DND-41 (cell line): ENCODE results near the gene ZNF783.
A peak's percentile ranks its signal among the peaks of the same experiment; 100 is the strongest.

Source experiments
- ATAC-seq: fragments of 200-7000 bp; cut with Tn5 transposase; 3 replicates; pipeline ENCODE4 v1.9.1; 2021; ENCODE audit warnings: low read depth; ENCODE audit not compliant: insufficient read depth
- DNase-seq: peaks from one replicate; pipeline ENCODE4 v3.0.0-alpha.2; 2020
- H2AFZ ChIP-seq: 2 replicates; pipeline ENCODE4 v1.6.0; 2012; ENCODE audit warnings: low read depth, low read length
- H3K27ac ChIP-seq: 2 replicates; pipeline ENCODE4 v1.5.1; 2012; ENCODE audit warnings: low read length, inconsistent platforms
- H3K27me3 ChIP-seq: fragments of 200-600 bp; sonication (generic); 2 replicates; pipeline ENCODE4 v1.6.0; 2012; ENCODE audit warnings: low read length, mild to moderate bottlenecking, inconsistent platforms; ENCODE audit not compliant: insufficient read depth, poor library complexity
- H3K36me3 ChIP-seq: 2 replicates; pipeline ENCODE4 v1.5.1; 2012; ENCODE audit warnings: low read length, inconsistent platforms; ENCODE audit not compliant: insufficient read depth
- H3K4me1 ChIP-seq: 2 replicates; pipeline ENCODE4 v1.5.1; 2012; ENCODE audit warnings: mild to moderate bottlenecking, low read length; ENCODE audit not compliant: insufficient read depth
- H3K4me2 ChIP-seq: 2 replicates; pipeline ENCODE4 v1.6.0; 2012; ENCODE audit warnings: mild to moderate bottlenecking, moderate library complexity, low read length, inconsistent platforms; ENCODE audit not compliant: insufficient read depth
- H3K4me3 ChIP-seq, 2 experiments: fragments of 200-600 bp in 1 of 2; shearing (Covaris generic) in 1 of 2; 2 replicates each; pipeline ENCODE4 v1.5.1; 2012 to 2016; ENCODE audit warnings: inconsistent platforms in 2 of 2, low read length in 2 of 2, mild to moderate bottlenecking in 2 of 2, low read depth in 1 of 2, moderate library complexity in 1 of 2
- H3K79me2 ChIP-seq: 2 replicates; pipeline ENCODE4 v1.6.0; 2012; ENCODE audit warnings: low read length, inconsistent platforms; ENCODE audit not compliant: insufficient read depth
- H3K9ac ChIP-seq: 2 replicates; pipeline ENCODE4 v1.6.0; 2012; ENCODE audit warnings: low read depth, mild to moderate bottlenecking, inconsistent platforms, low read length, moderate library complexity
- H3K9me3 ChIP-seq: 2 replicates; pipeline ENCODE4 v1.5.1; 2012; ENCODE audit warnings: low read length, moderate library complexity, mild to moderate bottlenecking, inconsistent platforms; ENCODE audit not compliant: insufficient read depth, severe bottlenecking
- H4K20me1 ChIP-seq: 2 replicates; pipeline ENCODE4 v1.6.0; 2012; ENCODE audit warnings: low read length; ENCODE audit not compliant: insufficient read depth
- EZH2 ChIP-seq: IDR thresholded peaks from 3 replicates; pipeline ENCODE4 v1.6.1; 2012; ENCODE audit warnings: borderline replicate concordance, low read depth, mild to moderate bottlenecking, moderate library complexity, low read length, inconsistent platforms; ENCODE audit not compliant: severe bottlenecking
- TF ChIP-seq, protein P1 (sequence below): IDR thresholded peaks from 2 replicates; pipeline ENCODE4 v1.5.1; 2012; ENCODE audit warnings: borderline replicate concordance, low read length, moderate library complexity, mild to moderate bottlenecking; ENCODE audit not compliant: poor library complexity, severe bottlenecking; ENCODE audit errors: extremely low read depth

Gene ZNF783

GRCh38 chr7:149291781-149292461 lies 29.9 kb downstream of the ZNF783 start:
- no peak overlapping the region for H3K4me3 ChIP-seq
- no peak for ATAC-seq
- no peak overlapping the region for H3K27ac ChIP-seq
- no peaks in the 10 kb centered on the region for H4K20me1 ChIP-seq
- no peak overlapping the region for H3K4me2 ChIP-seq
- no peaks in the 10 kb centered on the region for H3K79me2 ChIP-seq
- DNase-seq: no peak
- no peak overlapping the region for H2AFZ ChIP-seq
- H3K9me3 ChIP-seq: no peaks in the 10 kb centered on the region
- H3K27me3 ChIP-seq: no peaks in the 10 kb centered on the region
- no peak for TF ChIP-seq EZH2
- TF ChIP-seq, protein P1, sequence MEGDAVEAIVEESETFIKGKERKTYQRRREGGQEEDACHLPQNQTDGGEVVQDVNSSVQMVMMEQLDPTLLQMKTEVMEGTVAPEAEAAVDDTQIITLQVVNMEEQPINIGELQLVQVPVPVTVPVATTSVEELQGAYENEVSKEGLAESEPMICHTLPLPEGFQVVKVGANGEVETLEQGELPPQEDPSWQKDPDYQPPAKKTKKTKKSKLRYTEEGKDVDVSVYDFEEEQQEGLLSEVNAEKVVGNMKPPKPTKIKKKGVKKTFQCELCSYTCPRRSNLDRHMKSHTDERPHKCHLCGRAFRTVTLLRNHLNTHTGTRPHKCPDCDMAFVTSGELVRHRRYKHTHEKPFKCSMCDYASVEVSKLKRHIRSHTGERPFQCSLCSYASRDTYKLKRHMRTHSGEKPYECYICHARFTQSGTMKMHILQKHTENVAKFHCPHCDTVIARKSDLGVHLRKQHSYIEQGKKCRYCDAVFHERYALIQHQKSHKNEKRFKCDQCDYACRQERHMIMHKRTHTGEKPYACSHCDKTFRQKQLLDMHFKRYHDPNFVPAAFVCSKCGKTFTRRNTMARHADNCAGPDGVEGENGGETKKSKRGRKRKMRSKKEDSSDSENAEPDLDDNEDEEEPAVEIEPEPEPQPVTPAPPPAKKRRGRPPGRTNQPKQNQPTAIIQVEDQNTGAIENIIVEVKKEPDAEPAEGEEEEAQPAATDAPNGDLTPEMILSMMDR: no peak
- no peak overlapping the region for H3K9ac ChIP-seq
- 0 out of 2 replicates have a peak, but pooled peaks cover under 1% of the 10 kb centered on the region for H3K4me1 ChIP-seq
- H3K36me3 ChIP-seq: no peaks in the 10 kb centered on the region

GRCh38 chr7:149292462-149292823 lies 30.4 kb downstream of the ZNF783 start:
- no peaks in the 10 kb centered on the region for H3K79me2 ChIP-seq
- peak; percentile 60 for ATAC-seq
- no peaks in the 10 kb centered on the region for H3K27me3 ChIP-seq
- H3K36me3 ChIP-seq: no peaks in the 10 kb centered on the region
- no peak overlapping the region for H3K27ac ChIP-seq
- H3K9ac ChIP-seq: no peak overlapping the region
- no peaks in the 10 kb centered on the region for H4K20me1 ChIP-seq
- H3K4me2 ChIP-seq: no peak overlapping the region
- TF ChIP-seq EZH2: no peak
- TF ChIP-seq, protein P1: peak; percentile 40
- no peaks in the 10 kb centered on the region for H3K4me1 ChIP-seq
- no peaks in the 10 kb centered on the region for H3K9me3 ChIP-seq
- no peak overlapping the region for H3K4me3 ChIP-seq
- DNase-seq: peak; percentile 34
- H2AFZ ChIP-seq: no peak overlapping the region

- no peaks in the 10 kb centered on the region for H4K20me1 ChIP-seq
- H3K9me3 ChIP-seq: no peaks in the 10 kb centered on the region
- H3K9ac ChIP-seq: no peak overlapping the region
- no peaks in the 10 kb centered on the region for H3K27me3 ChIP-seq
- H3K4me3 ChIP-seq: no peak overlapping the region
- no peak for ATAC-seq
- H3K4me1 ChIP-seq: no peaks in the 10 kb centered on the region
- no peak overlapping the region for H3K27ac ChIP-seq
- H3K79me2 ChIP-seq: no peaks in the 10 kb centered on the region
- TF ChIP-seq EZH2: no peak
- TF ChIP-seq, protein P1: no peak
- no peak overlapping the region for H2AFZ ChIP-seq
- DNase-seq: no peak
- H3K4me2 ChIP-seq: no peak overlapping the region
- H3K36me3 ChIP-seq: no peaks in the 10 kb centered on the region
Observed at GRCh38 chr7:149293338-149293737, 31.3 kb downstream of the ZNF783 start.
